Right kidney (tissue), 1 donor: ENCODE data around the gene TLR2.
A peak's percentile ranks its signal among the peaks of the same experiment; 100 is the strongest.

Source experiments
- DNase-seq: peaks from one replicate; pipeline ENCODE4 v3.0.0-alpha.2; 2016

TLR2 gene

DNA sequence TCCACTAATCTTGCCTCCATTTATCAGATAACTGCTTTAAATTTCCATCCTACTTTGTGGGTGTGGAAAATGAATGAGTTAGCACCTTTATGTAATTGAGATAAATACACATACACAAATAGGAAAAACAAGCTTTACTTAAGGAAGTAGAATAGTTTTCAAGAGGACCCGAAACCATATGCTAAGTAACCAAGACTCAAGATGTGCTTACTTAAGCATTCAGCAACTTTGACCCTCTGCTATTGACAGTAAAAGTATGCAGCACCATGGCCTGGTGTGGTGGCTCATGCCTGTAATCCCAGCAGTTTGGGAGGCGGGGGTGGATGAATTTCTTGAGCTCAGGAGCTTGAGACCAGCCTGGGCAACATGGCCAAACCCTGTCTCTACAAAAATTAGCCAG, 45.8 kb downstream of the TLR2 start:
- DNase-seq = no peak

DNA sequence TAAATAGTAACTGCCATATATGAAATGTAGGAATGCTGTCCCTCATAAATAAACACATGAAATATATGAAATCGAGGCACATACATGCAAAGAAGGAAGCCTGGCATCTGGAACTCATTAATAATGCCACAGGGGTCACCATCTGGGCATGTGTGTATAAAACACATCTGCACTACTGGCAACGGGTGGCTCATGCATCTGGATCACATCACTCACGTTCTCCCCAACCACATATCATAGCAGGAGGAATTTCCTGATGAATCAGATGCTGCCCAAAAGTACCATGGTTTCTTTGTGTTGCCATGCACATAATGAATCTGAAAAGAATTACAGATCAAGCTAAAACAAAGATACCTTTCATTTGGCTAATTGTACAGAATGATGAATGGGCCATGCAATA, 47.2 kb downstream of the TLR2 start:
- DNase-seq = no peak

DNA sequence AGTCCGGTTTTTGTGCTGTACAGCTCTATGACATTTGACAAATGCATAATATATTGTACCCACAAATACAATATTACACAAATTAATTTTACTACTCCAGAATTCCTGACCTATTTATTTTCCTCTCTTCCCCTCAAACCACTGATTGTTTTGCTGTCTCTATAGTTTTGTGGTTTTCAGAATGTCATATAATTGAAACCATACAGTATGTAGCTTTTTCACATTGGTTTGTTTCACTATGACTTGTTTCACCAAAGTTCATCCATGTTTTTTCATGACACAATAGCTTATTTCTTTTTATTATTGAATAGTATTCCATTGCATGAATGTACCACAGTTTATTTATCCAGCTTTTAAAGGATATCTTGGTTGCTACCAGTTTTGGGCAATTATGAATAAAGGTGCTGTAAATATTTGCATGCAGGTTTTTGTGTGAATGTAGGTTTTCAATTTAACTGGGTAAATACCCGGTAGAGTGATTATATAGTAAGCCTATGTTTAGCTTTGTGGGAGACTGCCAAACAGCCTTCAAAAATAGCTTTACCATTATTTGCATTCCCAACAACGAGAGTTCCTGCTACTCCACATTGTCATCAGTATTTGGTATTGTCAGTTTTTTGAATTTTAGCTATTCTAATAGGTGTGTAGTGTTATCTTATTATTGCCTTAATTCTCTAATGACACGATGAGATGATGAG, 49.8 kb downstream of the TLR2 start:
- no peak for DNase-seq

DNA sequence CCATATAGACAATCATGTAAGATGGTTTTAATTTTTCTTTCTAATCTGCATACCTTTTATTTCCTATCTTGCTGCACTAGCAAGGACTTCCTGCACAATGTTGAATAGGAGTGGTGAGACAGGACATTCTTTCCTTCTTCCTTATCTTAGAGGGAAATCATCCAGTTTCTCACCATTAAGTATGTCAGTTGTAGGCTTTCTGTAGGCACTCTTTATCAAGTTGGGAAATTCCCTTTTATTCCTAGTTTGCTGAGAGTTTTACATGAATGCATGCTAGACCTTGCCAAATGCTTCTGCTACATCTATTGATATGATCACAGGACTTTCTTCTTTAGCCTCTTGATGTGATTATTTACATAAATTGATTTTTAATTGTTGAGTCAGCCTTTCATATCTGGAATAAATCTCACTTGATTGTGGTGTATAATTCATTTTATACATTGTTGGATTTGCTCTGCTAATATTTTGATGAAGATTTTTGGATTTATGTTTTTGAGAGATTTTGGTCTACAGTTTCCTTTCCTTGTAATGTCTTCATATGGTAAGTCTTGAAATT, 51.9 kb downstream of the TLR2 start:
- no peak for DNase-seq

DNA sequence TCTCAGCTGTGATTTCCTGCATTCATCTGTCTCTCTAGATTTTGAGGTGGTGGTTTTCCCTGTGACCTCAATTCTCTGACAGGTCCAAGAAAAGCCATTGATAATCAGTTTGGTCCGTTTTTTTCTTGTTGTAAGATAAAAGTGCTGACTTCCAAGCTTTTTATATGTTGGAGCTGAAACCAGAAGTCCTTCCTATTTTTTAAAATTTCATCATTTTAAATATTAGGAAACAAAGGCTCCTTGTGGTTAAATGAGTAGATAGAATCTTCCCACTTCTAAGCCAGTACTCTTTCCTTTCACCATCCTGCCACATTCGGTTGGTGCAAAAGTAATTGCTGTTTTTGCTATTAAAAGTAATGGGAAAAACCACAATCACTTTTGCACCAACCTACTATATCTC, 57.5 kb downstream of the TLR2 start:
- no peak for DNase-seq

DNA sequence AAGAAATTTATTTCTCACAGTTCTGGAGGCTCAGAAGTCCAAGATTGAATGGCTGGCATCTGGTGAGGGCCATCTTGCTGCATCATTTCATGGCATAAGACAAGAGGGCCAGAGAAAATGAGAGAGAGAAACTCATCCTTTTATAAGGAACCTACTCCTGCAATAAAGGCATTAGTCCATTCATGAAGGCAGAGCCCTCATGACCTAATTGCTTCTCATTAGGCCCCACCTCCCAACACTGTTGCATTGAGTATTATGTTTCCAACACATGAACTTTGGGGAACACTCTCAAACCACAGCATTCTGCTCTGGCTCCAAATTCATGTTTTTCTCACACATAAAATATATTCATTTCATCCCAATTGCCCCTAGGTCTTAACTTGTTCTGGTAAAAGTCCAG, 61.6 kb downstream of the TLR2 start:
- no peak for DNase-seq

DNA sequence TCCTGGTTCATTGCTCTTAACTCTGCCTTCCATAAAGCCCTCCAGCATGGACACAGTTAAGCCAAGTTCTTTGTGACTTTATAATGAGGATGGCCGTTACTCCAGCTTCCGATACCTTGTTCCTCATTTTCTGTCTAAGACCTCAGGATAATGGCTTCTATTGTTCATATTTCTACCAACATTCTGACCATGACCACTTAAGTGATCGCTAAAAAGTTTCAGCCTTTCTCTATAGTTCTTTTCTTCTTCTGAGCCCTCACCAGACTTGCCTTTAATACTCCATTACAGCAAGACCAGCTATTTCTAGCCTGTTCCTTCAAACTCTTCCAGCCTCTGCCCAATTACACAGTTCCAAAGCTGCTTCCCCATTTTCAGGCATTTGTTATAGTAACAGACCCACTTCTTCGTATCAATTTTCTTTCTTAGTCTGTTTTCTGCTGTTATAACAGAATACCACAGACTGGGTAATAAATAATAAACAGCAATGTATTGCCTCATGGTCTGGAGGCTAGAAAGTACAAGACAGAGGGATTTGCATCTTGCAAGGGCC, 63.4 kb downstream of the TLR2 start:
- DNase-seq = no peak

DNA sequence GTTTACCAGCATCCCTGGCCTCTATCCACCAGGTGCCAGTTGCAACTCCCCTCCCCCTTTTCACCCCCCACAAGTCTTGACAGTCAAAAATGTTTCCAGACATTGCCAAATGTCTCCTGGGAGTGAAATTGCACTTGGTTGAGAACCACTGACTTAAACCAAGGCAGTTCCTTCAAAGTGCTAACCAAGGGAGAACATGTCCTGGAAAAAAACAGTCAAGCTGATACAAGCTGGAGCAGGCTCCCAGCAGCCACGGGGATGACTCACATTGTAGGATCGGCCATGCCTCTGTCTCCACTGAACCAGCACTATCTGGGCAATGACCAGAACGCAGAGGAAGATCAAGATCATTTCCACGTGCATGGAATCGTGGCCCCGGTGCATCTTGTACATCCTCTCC, 64.3 kb downstream of the TLR2 start:
- no peak for DNase-seq

DNA sequence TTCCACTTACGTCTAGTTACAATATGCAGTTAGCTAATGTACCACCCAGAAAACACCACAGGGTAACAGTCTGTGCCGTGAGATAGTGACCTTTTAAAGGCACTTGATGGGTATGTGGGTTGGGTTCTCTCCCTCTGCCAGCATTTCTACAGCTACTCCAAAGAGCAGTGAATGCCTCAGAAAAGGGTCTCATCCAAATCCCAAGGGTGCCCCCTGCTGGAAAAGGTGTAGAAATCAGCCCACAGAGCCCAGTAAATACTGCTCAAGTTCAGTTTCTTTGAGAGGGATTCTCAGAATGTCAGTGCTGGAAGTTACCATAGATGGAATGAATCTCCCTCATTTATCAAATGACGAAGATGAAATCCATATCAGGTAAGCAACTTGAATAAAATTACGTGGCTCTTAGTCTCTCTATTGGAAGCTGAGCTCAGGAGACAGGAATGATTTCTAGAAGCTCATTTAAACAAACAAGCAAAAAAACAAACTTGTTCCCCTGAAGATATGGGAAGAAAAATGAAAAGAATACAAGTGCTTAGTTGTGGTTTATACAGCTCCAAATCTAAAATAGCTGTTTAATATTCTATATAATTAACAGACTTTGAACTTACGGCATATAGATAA, 66.2 kb downstream of the TLR2 start:
- DNase-seq = peak; percentile 20

DNA sequence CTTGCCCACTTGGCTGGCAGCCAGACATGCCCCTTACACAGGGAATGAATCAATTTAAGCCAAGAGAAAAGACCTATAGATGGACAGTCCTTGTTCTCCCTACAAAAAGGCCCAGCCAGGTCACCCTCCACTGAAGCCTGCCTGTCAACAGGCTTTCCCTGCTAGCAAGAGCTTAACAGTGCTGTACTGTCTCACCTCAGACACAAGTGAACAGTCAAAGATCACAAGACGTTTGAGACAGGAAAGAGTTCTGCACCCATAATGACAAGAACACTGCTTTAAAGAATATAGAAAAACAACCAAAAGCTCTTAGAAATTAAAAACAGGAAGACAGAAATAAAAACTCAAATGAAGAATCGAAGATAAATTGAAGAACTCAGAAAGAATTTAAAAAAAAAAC, 71.1 kb downstream of the TLR2 start:
- no peak for DNase-seq
